Measurements from ENCODE around the gene TDRD12. TPM values are rescaled to one million over a fixed set of nuclear protein-coding genes. Genes with fewer than 3 reads are reported as not detected.
"Not testable (repeated sequence)": the region's sequence is repeated elsewhere in the genome, so short reads cannot be mapped to it uniquely, and the experiment has no call there.

TDRD12 gene
- total RNA-seq, 1 experiment from 2014 or later = 0.33 TPM

- CTCF ChIA-PET; ATAC-seq; H3K27me3 ChIP-seq (ENCODE audit: control insufficient read depth, insufficient read depth, low read length); H3K36me3 ChIP-seq (ENCODE audit: control insufficient read depth, insufficient read depth, low read length); H3K9me3 ChIP-seq (ENCODE audit: control insufficient read depth, insufficient read depth, low read depth, low read length); in situ Hi-C loops (cut with HindIII; ENCODE audit: low pct_unique_long_range_greater_than_20kb, low sequenced_read_pairs); intact Hi-C loops (cut with micrococcal nuclease; ENCODE audit: unreplicated experiment); DNase-seq (ENCODE audit: low read depth, low spot score): not testable (repeated sequence)
- H3K27ac ChIP-seq (ENCODE audit: low read length) = peak overlapping the region; percentile 96
- BruUV-seq (replicated peaks) = TSS peak; percentile 81
- peak overlapping the region; percentile 78 to 83 for H3K4me3 ChIP-seq (ENCODE audit: low read depth in 2 of 2, low read length in 2 of 2)
- TF ChIP-seq REST (IDR thresholded peaks at IDR 0.05; ENCODE audit: insufficient read depth in 1 of 2, low read depth in 2 of 2, low read length in 1 of 2) = peak in 1 of 2 experiments; percentile 39; a peak in 1 of 4 replicates
- POLR2A ChIA-PET = interaction anchor here (0.6 to 0.7 kb wide), 2 partner anchors 14 to 252 kb away, joined by 8 to 10 read pairs; no protein-coding TSS in a partner anchor
- H3K4me1 ChIP-seq (ENCODE audit: control insufficient read depth, insufficient read depth, low read length) = peaks cover 13% of the 10 kb centered on the region
Measured at GRCh38 chr19:32693151-32694108, 26.1 kb upstream of the TDRD12 start.

- H3K9me3 ChIP-seq (ENCODE audit: control insufficient read depth, insufficient read depth, low read depth, low read length); H3K27me3 ChIP-seq (ENCODE audit: control insufficient read depth, insufficient read depth, low read length); intact Hi-C loops (cut with micrococcal nuclease; ENCODE audit: unreplicated experiment); ATAC-seq; in situ Hi-C loops (cut with HindIII; ENCODE audit: low pct_unique_long_range_greater_than_20kb, low sequenced_read_pairs); H3K36me3 ChIP-seq (ENCODE audit: control insufficient read depth, insufficient read depth, low read length); CTCF ChIA-PET; POLR2A ChIA-PET; DNase-seq (ENCODE audit: low read depth, low spot score): not testable (repeated sequence)
- Histone ChIP-seq H3K4me1 (ENCODE audit: control insufficient read depth, insufficient read depth, low read length) (peaks cover 13% of the 10 kb centered on the region), H3K4me3 (ENCODE audit: low read depth in 2 of 2, low read length in 2 of 2) (peak overlapping the region; percentile 78 to 83), H3K27ac (ENCODE audit: low read length) (peak overlapping the region; percentile 48; the same call in 1 of the 2 replicates)
- TSS peak; percentile 43 for BruUV-seq (replicated peaks)
Measured at GRCh38 chr19:32694316-32694715, 25.3 kb upstream of the TDRD12 start.

- ATAC-seq; in situ Hi-C loops (cut with HindIII; ENCODE audit: low pct_unique_long_range_greater_than_20kb, low sequenced_read_pairs); DNase-seq (ENCODE audit: low read depth, low spot score); H3K27ac ChIP-seq (ENCODE audit: low read length); POLR2A ChIA-PET; BruUV-seq (replicated peaks); H3K27me3 ChIP-seq (ENCODE audit: control insufficient read depth, insufficient read depth, low read length); CTCF ChIA-PET; H3K9me3 ChIP-seq (ENCODE audit: control insufficient read depth, insufficient read depth, low read depth, low read length); intact Hi-C loops (cut with micrococcal nuclease; ENCODE audit: unreplicated experiment); H3K36me3 ChIP-seq (ENCODE audit: control insufficient read depth, insufficient read depth, low read length): not testable (repeated sequence)
- peaks cover 13% of the 10 kb centered on the region for H3K4me1 ChIP-seq (ENCODE audit: control insufficient read depth, insufficient read depth, low read length)
- peak overlapping the region; percentile 78 to 83; a peak in 2 of 4 replicates for H3K4me3 ChIP-seq (ENCODE audit: low read depth in 2 of 2, low read length in 2 of 2)
Measured at GRCh38 chr19:32694851-32695250, 24.7 kb upstream of the TDRD12 start.

GRCh38 chr19:32695506-32695905, 24.1 kb upstream of the TDRD12 start:
- DNase-seq (ENCODE audit: low read depth, low spot score); intact Hi-C loops (cut with micrococcal nuclease; ENCODE audit: unreplicated experiment); CTCF ChIA-PET; H3K27me3 ChIP-seq (ENCODE audit: control insufficient read depth, insufficient read depth, low read length); BruUV-seq (replicated peaks); H3K27ac ChIP-seq (ENCODE audit: low read length); in situ Hi-C loops (cut with HindIII; ENCODE audit: low pct_unique_long_range_greater_than_20kb, low sequenced_read_pairs); POLR2A ChIA-PET; H3K9me3 ChIP-seq (ENCODE audit: control insufficient read depth, insufficient read depth, low read depth, low read length); ATAC-seq; H3K36me3 ChIP-seq (ENCODE audit: control insufficient read depth, insufficient read depth, low read length); H3K4me3 ChIP-seq (ENCODE audit: low read depth in 2 of 2, low read length in 2 of 2): not testable (repeated sequence)
- peaks cover 11% of the 10 kb centered on the region for H3K4me1 ChIP-seq (ENCODE audit: control insufficient read depth, insufficient read depth, low read length)

GRCh38 chr19:32696771-32697170, 22.8 kb upstream of the TDRD12 start:
- BruUV-seq (replicated peaks); H3K9me3 ChIP-seq (ENCODE audit: control insufficient read depth, insufficient read depth, low read depth, low read length); H3K27me3 ChIP-seq (ENCODE audit: control insufficient read depth, insufficient read depth, low read length); H3K27ac ChIP-seq (ENCODE audit: low read length); H3K4me3 ChIP-seq (ENCODE audit: low read depth in 2 of 2, low read length in 2 of 2); ATAC-seq; intact Hi-C loops (cut with micrococcal nuclease; ENCODE audit: unreplicated experiment); H3K4me1 ChIP-seq (ENCODE audit: control insufficient read depth, insufficient read depth, low read length); in situ Hi-C loops (cut with HindIII; ENCODE audit: low pct_unique_long_range_greater_than_20kb, low sequenced_read_pairs); DNase-seq (ENCODE audit: low read depth, low spot score); POLR2A ChIA-PET; CTCF ChIA-PET: not testable (repeated sequence)
- peaks cover 12% of the 10 kb centered on the region for H3K36me3 ChIP-seq (ENCODE audit: control insufficient read depth, insufficient read depth, low read length)

- intact Hi-C loops (cut with micrococcal nuclease; ENCODE audit: unreplicated experiment); H3K4me1 ChIP-seq (ENCODE audit: control insufficient read depth, insufficient read depth, low read length); DNase-seq (ENCODE audit: low read depth, low spot score); BruUV-seq (replicated peaks); H3K27ac ChIP-seq (ENCODE audit: low read length); in situ Hi-C loops (cut with HindIII; ENCODE audit: low pct_unique_long_range_greater_than_20kb, low sequenced_read_pairs); POLR2A ChIA-PET; H3K4me3 ChIP-seq (ENCODE audit: low read depth in 2 of 2, low read length in 2 of 2); ATAC-seq; CTCF ChIA-PET; H3K27me3 ChIP-seq (ENCODE audit: control insufficient read depth, insufficient read depth, low read length): not testable (repeated sequence)
- peaks cover 15% of the 10 kb centered on the region; the same call in 1 of the 2 replicates for H3K9me3 ChIP-seq (ENCODE audit: control insufficient read depth, insufficient read depth, low read depth, low read length)
- H3K36me3 ChIP-seq (ENCODE audit: control insufficient read depth, insufficient read depth, low read length) = peaks cover 12% of the 10 kb centered on the region
Measured at GRCh38 chr19:32700129-32700528, 19.4 kb upstream of the TDRD12 start.

Measured in Panc1 (cell line).